IPS-NIHi11 (cell line): ENCODE measurements around the gene RHOD.

Experiments
- DNase-seq: peaks from one replicate; pipeline ENCODE4 v3.0.0; 2012; ENCODE audit warnings: mixed read lengths, low spot score

The RHOD gene

DNA sequence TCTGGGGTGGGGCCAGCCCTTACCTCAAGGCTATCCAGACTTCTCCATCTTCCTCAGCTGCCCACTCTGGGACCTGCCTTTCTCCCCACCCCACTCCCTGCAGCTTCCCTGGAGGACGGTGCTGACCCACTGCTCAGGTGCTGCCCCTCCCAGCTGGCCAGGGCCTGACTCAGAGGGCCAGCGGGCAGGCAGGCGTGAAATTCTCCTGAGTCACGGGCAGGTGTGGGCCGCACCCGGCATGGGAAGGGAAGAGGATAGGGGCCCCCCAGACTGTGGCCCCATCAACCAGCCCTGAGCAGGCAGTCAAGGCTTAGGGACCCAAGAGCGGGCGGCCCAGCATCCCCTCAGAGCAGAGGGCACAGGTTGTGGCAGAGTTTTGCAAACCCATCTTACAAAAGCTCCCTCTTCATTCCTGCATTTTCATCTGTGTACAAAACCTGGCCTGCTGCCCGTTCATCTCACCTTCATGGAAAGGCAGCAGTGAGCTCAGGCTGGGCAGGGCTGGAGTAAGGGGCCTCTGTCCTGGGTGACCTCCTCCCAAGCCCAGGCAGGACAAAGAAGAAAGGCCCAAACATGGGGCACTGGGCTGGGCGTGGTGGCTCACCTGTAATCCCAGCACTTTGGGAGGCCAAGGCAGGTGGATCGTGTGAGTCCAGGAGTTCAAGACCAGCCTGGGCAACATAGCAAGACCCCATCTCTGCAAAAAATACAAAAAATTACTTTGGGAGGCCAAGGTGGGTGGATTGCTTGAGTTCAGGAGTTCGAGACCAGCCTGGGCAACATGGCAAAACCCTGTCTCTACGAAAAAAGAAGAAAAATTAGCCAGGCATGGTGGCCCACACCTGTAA lies 6.1 kb downstream of the RHOD start:
- peak; percentile 41 for DNase-seq

DNA sequence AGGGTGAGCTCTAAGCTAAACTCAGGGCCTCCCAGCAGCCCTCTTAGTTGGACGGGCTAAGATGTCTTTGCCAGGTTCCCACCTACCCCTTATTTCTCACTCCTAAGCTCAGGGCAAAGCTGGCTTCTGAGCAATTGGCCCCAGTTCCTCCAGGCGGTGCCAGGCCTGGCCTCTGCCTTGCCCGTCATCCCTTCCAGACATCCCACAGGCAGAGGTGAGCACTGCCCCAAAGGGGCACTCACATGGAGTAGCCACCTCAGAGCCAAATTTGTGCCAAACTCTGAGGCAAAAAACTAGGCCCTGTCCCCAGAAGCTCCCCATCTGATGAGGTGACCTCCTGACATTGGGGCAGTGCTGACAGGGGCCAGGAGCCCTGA lies 9.7 kb downstream of the RHOD start:
- no peak for DNase-seq

DNA sequence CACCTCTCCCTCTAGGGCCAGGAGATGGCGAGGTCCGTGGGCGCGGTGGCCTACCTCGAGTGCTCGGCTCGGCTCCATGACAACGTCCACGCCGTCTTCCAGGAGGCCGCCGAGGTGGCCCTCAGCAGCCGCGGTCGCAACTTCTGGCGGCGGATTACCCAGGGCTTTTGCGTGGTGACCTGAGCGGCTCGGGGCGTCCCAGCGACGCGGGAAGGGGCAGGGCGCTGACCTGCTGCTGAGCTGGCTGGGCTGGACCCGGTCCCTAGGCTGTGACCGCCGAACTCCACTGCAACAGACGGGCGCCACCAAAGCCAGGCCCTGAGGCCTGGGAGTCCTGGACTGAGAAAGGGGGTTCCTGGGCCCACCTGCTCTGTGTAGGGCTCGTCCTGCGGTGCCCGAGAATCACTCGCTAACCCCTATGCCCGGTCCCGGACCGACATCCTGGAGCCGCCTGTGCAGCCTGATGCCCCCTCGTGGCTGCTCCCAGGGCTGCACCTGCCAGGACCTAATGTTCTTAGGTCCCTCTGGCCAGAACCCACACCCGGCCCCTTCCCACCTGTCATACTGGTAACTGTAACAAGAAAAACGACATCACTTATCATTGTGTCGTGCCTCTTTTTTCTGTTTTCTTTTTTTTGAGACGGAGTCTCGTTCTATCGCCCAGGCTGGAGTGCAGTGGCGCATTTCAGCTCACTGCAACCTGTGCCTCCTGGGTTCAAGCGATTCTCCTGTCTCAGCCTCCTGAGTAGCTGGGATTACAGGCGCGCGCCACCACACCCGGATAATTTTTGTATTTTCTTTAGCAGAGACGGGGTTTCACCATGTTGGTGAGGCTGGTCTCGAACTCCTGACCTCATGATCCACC lies 15.0 kb downstream of the RHOD start:
- peak; percentile 99 for DNase-seq

DNA sequence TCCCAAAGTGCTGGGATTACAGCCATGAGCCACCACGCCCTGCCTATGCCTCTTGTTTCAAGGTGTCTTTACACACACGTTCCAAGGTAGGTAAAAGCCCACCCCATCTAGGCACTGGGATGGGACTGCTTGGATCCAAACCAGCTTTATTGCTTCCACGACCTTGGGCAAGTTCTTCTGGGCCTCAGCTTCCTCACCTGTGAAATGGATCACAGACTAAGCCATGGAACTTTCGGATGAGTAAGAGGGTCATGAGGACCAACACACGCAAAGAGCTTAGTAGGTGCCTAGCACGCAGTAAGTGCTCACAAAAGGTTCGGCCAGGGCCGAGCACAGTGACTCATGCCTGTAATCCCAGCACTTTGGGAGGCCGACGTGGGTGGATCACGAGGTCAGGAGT lies 15.6 kb downstream of the RHOD start:
- no peak for DNase-seq

DNA sequence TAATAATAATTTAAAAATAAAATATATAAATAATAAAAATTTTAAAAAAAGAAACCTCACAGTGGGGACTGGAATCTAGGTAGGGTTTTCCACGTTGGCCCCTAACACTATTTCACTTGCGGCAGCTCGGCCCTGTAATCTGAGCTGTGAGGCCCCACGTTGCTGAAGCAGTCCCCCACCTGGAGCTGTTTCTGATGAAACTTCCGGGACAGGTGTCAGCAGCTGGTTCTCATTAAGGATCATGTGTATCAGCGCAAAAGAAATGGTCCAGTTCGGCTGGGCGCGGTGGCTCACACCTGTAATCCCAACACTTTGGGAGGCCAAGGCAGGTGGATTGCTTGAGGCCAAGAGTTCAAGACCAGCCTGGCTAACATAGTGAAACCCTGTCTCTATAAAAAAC lies 17.3 kb downstream of the RHOD start:
- DNase-seq: no peak

DNA sequence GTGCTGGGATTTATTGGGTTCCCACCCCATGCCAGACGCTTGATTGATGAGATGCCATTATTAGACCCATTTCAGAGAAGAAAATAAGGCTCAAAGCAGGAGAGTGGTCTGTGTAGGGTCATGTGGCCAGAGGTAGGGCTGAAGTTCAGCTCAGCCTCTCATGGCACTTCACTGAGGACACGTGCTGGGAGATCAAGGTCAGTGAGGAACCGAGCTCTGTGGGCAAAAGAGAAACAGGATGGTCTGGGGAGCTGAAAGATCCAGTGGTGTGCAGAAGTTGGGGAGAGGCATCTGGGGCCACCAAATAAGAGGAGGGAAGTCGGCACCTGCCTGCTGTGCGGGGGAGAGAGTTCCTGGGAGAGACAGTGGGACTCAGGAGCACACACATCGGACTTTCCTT lies 19.6 kb downstream of the RHOD start:
- no peak for DNase-seq

DNA sequence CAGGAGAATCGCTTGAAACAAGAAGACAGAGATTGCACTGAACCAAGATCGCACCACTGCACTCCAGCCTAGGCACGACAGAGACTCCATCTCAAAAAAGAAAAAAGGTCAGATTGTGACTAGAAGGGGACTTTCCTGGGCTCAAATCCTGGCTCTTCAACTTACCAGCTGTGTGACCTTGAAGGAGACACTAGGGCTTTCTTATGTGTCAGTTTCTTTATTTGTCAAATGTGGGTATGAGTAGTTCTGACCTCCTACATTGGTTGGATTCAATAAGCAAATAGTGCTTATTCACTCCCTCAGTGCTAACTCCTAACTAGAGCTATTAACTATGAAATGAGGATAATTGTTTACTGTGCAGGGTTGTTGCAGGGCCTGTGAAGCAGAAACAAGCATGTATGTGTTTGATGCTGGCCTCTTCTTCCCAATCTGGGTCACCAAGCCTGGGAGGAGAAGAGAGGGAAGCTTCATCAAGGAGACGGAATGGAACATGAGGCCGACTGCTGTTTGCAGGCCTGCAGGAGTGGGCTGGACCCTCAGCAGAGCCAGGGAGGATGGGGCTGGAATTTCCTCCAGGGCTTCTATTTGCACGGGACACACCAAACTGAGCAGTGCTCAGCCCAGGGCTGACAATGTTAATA lies 22.5 kb downstream of the RHOD start:
- no peak for DNase-seq

DNA sequence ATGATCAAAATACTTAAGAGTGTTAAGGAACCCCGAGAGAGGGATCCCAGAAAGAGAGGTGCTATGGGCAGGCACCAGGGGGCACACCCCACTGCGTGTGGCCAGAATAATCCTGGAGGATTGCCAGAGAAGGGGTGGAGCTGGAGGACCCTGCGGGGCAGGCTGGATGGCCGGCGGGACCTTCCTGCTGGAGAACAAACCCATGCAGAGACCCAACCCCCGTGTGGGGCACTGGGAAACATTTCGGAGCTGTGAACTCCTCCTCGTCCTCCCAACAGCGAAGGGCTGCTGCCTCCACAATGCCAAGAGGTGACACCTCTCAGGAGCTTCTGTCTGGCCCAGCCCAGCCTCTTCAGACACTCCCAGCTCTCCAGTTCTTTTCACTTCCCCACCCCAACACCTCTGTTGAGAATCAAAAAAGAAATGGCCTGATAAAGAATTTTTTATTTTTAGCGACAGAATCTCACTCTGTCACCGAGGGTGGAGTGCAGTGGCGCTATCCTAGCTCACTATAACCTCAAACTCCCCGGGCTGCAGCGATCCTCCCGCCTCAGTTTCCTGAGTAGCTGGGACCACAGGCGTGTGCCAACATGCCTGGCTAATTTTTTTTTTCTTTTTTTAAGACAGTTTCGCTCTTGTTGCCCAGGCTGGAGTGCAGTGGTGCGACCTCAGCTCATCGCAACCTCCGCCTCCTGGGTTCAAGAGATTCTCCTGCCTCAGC lies 25.6 kb downstream of the RHOD start:
- DNase-seq: peak; percentile 48

DNA sequence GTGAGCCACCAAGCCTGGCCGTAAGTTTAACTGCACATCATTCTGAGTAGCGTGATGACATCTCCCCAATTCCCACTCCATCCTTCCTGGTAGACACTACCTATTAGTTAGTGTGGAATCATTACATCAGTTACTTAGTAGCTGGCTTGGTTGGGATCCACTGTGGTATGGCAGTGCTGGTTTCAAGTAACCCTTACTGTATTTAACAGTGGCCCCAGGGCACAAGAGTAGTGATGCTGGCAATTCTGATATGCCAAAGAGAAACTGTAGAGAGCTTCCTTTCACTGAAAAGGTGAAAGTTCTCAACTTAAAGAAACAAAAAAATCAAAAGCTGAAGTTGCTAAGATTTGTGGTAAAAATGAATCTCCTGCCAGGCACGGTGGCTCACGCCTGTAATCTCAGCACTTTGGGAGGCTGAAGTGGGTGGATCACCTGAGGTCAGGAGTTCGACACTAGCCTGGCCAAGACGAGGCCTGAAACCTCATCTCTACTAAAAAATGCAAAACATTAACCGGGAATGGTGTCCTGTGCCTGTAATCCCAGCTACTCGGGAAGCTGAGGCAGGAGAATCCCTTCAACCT lies 27.2 kb downstream of the RHOD start:
- no peak for DNase-seq

DNA sequence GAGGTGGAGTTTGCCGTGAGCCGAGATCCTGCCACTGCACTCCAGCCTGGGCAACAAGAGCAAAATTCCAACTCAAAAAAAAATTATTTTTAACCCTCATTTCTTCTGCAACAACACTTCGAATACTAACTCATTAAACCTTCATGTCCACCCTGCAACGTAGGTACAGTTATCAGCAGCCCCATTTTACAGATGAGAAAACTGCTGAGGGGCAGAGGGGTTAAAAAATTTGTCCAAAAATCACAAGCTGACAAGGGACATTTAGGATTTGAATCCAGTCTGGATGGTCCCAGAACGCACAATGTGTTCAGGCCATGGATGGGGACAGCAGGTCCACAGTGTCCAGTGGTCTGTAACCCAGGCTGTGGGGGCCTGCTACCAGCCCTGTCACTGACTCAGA lies 29.0 kb downstream of the RHOD start:
- DNase-seq: no peak

DNA sequence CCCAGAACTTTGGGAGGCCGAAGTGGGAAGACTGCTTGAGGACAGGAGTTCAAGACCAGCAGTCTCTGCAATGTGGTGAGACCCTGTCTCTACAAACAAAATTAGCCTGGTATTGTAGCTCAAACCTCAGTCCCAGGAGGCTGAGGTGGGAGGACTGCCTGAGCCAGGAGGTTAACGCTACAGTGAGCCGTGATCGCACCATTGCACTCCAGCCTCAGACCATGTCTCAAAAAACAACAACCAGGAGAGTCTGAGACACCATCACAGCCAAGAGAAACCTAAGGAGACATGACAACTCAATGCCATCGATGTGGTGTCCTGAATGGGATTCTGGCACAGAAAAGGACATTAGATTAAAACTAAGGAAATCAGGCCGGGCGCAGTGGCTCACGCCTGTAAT lies 34.1 kb downstream of the RHOD start:
- DNase-seq: no peak

DNA sequence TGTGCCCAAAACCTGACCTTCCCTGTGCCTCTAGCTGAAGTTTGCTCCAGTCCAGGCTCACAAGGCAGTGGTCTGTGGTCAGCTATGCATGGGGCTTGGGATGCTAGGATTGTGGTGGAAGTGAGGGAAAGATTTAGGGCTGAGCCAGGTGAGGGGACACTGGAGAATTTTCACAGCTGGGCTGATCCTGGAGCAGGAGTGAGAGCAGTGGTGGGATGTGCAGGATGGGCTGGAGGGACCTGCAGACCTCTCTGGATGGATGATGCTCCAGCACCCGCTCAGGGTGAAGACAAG lies 38.5 kb downstream of the RHOD start:
- no peak for DNase-seq

DNA sequence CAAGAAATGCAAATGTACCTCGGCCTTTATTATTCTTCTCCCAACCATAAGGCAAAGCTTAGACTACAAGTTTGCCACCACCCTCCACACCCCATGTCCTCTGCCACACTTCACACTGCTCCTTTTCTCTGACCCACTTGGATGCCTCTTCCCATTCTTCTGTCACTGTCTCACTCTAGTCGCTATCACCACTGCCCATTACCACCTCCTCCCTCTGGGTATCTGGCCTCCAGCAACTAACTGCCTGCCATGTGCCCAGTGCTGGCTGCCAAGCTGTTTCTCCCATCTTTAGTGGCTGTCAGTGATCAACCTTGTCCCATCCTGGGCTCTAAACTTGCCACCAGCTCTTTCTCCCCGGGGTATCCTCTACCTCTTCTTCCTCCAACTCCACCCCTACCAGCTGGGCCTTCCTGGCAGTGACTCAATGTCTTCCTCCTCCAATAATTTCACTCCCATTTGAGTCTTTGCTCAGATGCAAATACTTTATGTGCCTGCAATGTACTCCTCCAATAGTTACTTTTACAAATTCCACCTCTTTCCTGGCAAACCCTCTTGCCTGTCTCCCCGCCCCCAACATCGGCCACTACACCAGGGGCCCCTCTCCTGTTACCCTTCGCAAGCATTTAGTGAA lies 42.3 kb downstream of the RHOD start:
- DNase-seq: no peak

DNA sequence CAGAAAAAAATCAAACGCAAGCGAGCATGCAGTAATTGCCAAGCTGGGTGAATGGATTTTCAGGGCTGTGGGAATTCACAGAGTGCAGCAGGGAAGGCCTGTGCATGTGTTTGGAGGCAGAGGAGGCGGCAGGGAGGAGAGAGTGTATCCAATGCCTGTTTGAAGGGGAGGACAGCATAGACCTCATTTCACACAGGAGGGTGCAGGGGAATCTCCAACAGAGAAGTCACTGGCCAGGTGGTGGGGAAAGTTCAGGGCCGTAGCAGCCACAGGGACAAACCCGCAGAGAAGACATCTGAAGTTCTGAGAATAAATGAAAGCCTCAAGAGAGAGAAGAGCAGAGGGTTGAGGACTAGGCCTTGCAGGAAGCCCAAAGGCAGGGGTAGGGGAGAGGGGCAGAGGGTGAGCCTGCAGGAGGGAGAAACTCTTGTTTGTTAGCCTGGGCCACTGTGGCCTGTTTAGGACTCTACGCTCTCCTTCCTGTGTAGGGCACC lies 43.2 kb downstream of the RHOD start:
- no peak for DNase-seq

DNA sequence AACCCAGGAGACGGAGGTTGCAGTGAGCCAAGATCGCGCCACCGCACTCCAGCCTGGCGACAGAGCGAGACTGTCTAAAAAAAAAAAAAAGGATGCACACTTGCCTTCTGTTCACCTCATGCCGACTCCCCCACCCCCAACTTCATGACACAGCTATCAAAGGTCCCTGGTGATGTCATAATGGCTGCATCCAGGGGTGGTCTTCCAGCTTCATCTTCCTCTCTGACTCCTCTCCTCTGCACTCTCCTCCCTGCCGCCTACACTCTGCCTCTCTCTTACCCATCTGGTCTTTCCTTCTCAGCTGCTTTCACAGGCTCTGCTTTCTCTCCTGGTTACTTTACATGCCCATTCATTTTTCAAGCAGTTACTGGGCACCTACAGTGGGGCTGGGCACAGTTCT lies 46.0 kb downstream of the RHOD start:
- DNase-seq: no peak

DNA sequence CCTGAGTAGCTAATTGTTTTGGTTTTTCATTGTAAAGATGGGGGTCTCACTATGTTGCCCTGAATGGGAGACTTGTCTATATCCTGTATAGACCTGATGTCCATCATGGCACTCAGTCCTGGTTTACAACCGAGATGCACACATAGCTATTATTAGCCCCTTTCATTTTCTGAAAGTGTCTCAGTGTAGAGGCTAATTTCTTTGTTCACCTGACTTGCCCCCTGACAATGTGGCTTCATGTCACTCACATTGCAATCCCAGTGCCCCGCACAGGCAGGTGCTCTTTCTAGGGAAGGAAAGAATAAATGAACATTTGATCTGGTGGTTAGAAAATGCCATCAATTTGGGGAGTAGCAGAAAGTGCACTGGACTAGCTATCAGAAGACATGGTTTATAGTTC lies 49.3 kb downstream of the RHOD start:
- no peak for DNase-seq

DNA sequence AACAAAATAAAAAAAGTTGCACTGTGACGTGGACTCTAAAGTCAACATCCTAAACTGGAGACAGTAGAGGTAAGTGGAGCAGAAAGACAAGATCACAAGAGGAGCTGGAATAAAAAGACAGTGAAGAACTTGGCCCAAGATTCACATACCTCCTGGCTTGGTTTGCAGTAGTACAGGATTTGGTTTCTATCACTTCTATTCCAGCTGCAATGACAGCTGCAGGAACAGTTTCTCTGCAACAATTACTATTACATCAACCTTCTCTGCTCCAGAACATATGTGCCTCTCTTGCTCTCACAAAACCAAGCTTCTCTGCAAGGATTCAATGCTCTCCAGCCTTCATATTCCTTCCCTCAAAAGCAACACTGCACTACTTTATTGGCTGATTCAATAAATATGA lies 54.6 kb downstream of the RHOD start:
- DNase-seq: no peak

DNA sequence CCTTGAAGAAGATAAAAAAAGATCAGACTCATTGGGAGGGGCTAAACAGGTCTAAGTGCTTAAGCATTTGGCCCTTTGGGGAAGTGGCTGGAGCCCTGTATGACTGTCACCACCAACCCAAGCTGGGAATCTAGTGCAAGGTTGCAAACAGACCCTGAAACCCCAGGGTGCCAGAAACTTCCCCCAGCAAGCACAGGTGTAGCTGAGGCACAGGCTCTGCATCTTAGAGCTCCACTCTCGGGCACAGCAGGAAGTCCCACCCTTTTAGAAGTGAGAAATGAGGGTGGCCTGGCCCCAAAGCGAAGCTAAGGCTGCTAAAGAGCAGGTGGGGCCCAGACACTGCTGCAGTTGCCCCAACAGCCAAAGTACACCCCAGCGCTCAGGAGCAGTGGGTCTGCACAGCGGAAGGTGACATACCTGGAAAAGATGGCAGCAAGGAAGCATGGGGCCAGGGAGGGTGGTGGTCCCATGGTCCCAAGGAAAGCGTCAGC lies 56.6 kb downstream of the RHOD start:
- no peak for DNase-seq

DNA sequence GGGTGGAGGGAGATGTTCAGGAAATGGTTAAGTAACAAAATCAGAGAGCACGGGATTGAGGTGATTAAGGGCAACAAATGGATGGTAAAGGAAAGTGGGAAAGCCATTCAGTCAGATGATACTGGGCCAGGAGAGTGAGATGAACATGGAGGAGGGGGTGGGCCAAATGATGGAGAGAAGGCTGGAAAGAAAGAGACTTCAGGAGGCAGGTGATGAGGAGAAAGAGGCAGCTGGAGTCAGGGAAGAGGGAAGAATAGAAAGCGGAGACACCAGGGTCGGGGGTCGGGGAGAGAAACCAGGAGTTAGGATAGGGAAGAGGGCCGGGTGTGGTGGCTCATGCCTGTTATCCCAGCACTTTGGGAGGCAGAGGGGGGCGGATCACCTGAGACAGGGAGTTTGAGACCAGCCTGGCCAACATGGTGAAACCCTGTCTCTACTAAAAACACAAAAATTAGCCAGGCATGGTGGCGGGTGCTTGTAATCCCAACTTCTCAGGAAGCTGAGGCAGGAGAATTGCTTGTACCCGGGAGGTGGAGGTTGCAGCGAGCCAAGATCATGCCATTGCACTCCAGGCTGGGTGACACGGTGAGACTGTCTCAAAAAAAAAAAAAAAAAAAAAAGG lies 57.7 kb downstream of the RHOD start:
- DNase-seq: no peak

DNA sequence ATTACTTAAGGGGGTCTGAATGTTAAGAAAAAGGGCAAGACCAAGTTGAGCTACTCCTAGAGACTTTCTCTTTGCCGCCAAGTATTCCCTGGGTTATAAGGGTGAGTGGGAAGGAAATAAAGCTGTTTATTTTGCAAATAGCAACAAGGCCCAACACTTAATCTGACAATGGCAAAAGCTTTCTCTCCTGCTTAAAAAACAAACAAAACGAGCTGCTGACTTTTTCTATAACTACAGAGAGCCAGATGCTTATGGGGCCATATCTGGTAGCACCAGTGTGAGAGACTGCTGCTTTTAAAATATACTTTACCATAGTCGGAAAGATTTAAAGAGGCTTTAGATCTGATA lies 60.1 kb downstream of the RHOD start:
- DNase-seq: no peak

DNA sequence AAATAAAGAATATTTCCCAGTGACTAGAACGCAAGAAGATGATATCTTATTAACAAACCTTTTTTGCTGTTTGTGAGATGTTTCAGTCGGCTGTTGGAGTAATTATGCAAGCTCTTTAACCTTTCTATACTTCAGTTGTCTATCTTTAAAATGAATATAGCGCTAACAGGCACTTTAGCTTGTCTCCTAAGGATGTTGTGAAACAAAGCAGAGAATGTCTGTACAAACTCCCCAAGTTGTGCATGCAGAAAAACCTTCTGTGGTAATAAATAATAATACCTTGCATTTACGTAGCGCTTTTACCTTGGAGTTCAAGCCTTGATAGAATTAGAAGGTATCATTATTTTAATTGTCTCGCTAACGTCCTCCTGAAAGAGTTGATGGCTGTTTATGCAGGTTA lies 60.5 kb downstream of the RHOD start:
- DNase-seq: no peak
